KMS-11 (cell line): ENCODE results near the gene TMEM182.

ENCODE experiments used
- H2AFZ ChIP-seq: fragments of 200-600 bp; sonication (generic); 2 replicates; pipeline ENCODE4 v1.6.1; 2016; ENCODE audit warnings: antibody characterized with exemption, mixed run types, low read depth
- H3K27ac ChIP-seq: fragments of 200-600 bp; sonication (generic); 2 replicates; pipeline ENCODE4 v1.6.1; 2016; ENCODE audit warnings: mild to moderate bottlenecking, mixed run types
- H3K27me3 ChIP-seq: fragments of 200-600 bp; sonication (generic); 2 replicates; pipeline ENCODE4 v1.6.1; 2017; ENCODE audit warnings: mild to moderate bottlenecking, low read depth, mixed run types, moderate library complexity; ENCODE audit not compliant: insufficient read depth
- H3K36me3 ChIP-seq: fragments of 200-600 bp; sonication (generic); 2 replicates; pipeline ENCODE4 v1.6.1; 2017; ENCODE audit warnings: mild to moderate bottlenecking, mixed run types; ENCODE audit not compliant: insufficient read depth
- H3K4me1 ChIP-seq: fragments of 200-600 bp; sonication (generic); 2 replicates; pipeline ENCODE4 v1.6.1; 2016; ENCODE audit warnings: mild to moderate bottlenecking, low read depth, mixed run types; ENCODE audit not compliant: poor library complexity, severe bottlenecking
- H3K4me2 ChIP-seq: fragments of 200-600 bp; sonication (generic); 2 replicates; pipeline ENCODE4 v1.7.0; 2016; ENCODE audit warnings: mild to moderate bottlenecking, mixed run types
- H3K4me3 ChIP-seq: fragments of 200-600 bp; sonication (generic); IDR thresholded peaks from 2 replicates; pipeline ENCODE4 v1.6.1; 2017; ENCODE audit warnings: low read depth, low read length, mixed read lengths; ENCODE audit not compliant: insufficient read depth
- H3K79me2 ChIP-seq: fragments of 200-600 bp; sonication (generic); 2 replicates; pipeline ENCODE4 v1.6.1; 2016; ENCODE audit warnings: low read depth, mixed run types; ENCODE audit not compliant: insufficient read depth
- H3K9ac ChIP-seq: fragments of 200-600 bp; sonication (generic); 2 replicates; pipeline ENCODE4 v1.6.1; 2016; ENCODE audit warnings: mild to moderate bottlenecking, mixed run types
- H4K20me1 ChIP-seq: fragments of 200-600 bp; sonication (generic); 2 replicates; pipeline ENCODE4 v1.6.1; 2016; ENCODE audit warnings: mild to moderate bottlenecking, mixed run types; ENCODE audit not compliant: insufficient read depth
- CTCF ChIP-seq: fragments of 200-600 bp; sonication (generic); conservative IDR thresholded peaks from 2 replicates; pipeline ENCODE4 v1.6.1; 2017; ENCODE audit warnings: low read depth, mild to moderate bottlenecking, antibody characterized with exemption, low read length, moderate library complexity, mixed read lengths

TMEM182 gene

GRCh38 chr2:102832789-102833188 is 71.0 kb downstream of the TMEM182 start:
- no peak overlapping the region for H3K4me2 ChIP-seq

GRCh38 chr2:102834523-102835273 is 72.9 kb downstream of the TMEM182 start:
- Histone ChIP-seq H3K27me3 (no peaks in the 10 kb centered on the region), H2AFZ (no peak overlapping the region), H3K79me2 (no peaks in the 10 kb centered on the region), H3K27ac (no peak overlapping the region), H3K4me3 (no peak overlapping the region), H3K4me1 (no peaks in the 10 kb centered on the region), H3K4me2 (no peak overlapping the region), H3K36me3 (no peaks in the 10 kb centered on the region), H4K20me1 (no peaks in the 10 kb centered on the region), H3K9ac (no peak overlapping the region)
- TF ChIP-seq CTCF = no peak

More at GRCh38 chr2:102832789-102833188, 71.0 kb downstream of the TMEM182 start:
- H3K79me2 ChIP-seq = no peaks in the 10 kb centered on the region
- H4K20me1 ChIP-seq = no peaks in the 10 kb centered on the region
- TF ChIP-seq CTCF = no peak
- H2AFZ ChIP-seq = no peak overlapping the region
- no peaks in the 10 kb centered on the region for H3K27me3 ChIP-seq
- no peak overlapping the region for H3K4me3 ChIP-seq
- H3K27ac ChIP-seq = no peak overlapping the region
- no peaks in the 10 kb centered on the region for H3K4me1 ChIP-seq
- H3K36me3 ChIP-seq = no peaks in the 10 kb centered on the region
- no peak overlapping the region for H3K9ac ChIP-seq

GRCh38 chr2:102837626-102838198 is 75.9 kb downstream of the TMEM182 start:
- Histone ChIP-seq H4K20me1 (no peaks in the 10 kb centered on the region), H3K4me2 (no peak overlapping the region), H2AFZ (no peak overlapping the region), H3K9ac (no peak overlapping the region), H3K27me3 (no peaks in the 10 kb centered on the region), H3K27ac (no peak overlapping the region), H3K79me2 (no peaks in the 10 kb centered on the region), H3K4me3 (no peak overlapping the region), H3K36me3 (no peaks in the 10 kb centered on the region), H3K4me1 (no peaks in the 10 kb centered on the region)
- no peak for TF ChIP-seq CTCF

GRCh38 chr2:102839668-102840388 is 78.0 kb downstream of the TMEM182 start:
- H3K4me3 ChIP-seq = no peak overlapping the region
- no peaks in the 10 kb centered on the region for H3K36me3 ChIP-seq
- no peaks in the 10 kb centered on the region for H3K4me1 ChIP-seq
- H3K4me2 ChIP-seq = no peak overlapping the region
- no peaks in the 10 kb centered on the region for H3K79me2 ChIP-seq
- H3K27me3 ChIP-seq = no peaks in the 10 kb centered on the region
- H2AFZ ChIP-seq = no peak overlapping the region
- H3K9ac ChIP-seq = no peak overlapping the region
- H3K27ac ChIP-seq = no peak overlapping the region
- H4K20me1 ChIP-seq = no peaks in the 10 kb centered on the region
- TF ChIP-seq CTCF = peak; percentile 95
